A673 (cell line): ENCODE data around the gene WNT8A. TPM values are rescaled to one million over a fixed set of nuclear protein-coding genes. Genes with fewer than 3 reads are reported as not detected.
"Not testable (repeated sequence)": the region's sequence is repeated elsewhere in the genome, so short reads cannot be mapped to it uniquely, and the experiment has no call there.

Experiments used
- BruUV-seq: library from RNA; stranded (reverse); fragments of 400-500 nt; replicated peaks from 2 replicates; lab custom pipeline; 2021; lab: Mats Ljungman, UMichigan
- CTCF ChIA-PET: fragments of 300-600 bp; sonication (Branson Sonifier 250); formaldehyde crosslinking; loops from one replicate; lab custom pipeline; 2022; ENCODE audit warnings: antibody characterized with exemption; lab: Charles Lee
- POLR2A ChIA-PET: fragments of 300-600 bp; sonication (Branson Sonifier 250); formaldehyde crosslinking; loops from one replicate; lab custom pipeline; 2022; ENCODE audit warnings: antibody characterized with exemption; ENCODE audit not compliant: low non-redundant PET; lab: Charles Lee
- DNase-seq: peaks from one replicate; pipeline ENCODE4 v3.0.0-alpha.2; 2015; ENCODE audit warnings: low spot score
- H3K27ac ChIP-seq: fragments of 200-600 bp; sonication (generic); 2 replicates; pipeline ENCODE4 v1.5.1; 2016; ENCODE audit warnings: mixed run types, low read depth, mild to moderate bottlenecking, mixed read lengths, antibody characterized with exemption, low read length; ENCODE audit not compliant: poor library complexity, severe bottlenecking
- H3K27me3 ChIP-seq: fragments of 200-600 bp; sonication (generic); replicated peaks from 2 replicates; pipeline ENCODE4 v1.6.1; 2017; ENCODE audit warnings: mixed run types, low read depth, mild to moderate bottlenecking, mixed read lengths, antibody characterized with exemption, low read length; ENCODE audit not compliant: insufficient read depth, poor library complexity
- H3K36me3 ChIP-seq: fragments of 200-600 bp; sonication (generic); 2 replicates; pipeline ENCODE4 v1.6.1; 2016; ENCODE audit warnings: mixed run types, mild to moderate bottlenecking, mixed read lengths, antibody characterized with exemption, low read length; ENCODE audit not compliant: insufficient read depth, poor library complexity, severe bottlenecking
- H3K4me1 ChIP-seq: fragments of 200-600 bp; sonication (generic); 2 replicates; pipeline ENCODE4 v1.6.1; 2017; ENCODE audit warnings: mixed run types, mild to moderate bottlenecking, mixed read lengths, antibody characterized with exemption, low read length; ENCODE audit not compliant: insufficient read depth, poor library complexity, severe bottlenecking
- H3K4me3 ChIP-seq: fragments of 200-600 bp; sonication (generic); 2 replicates; pipeline ENCODE4 v1.5.1; 2016; ENCODE audit warnings: low read depth, mixed run types, mild to moderate bottlenecking, mixed read lengths, low read length; ENCODE audit not compliant: poor library complexity, severe bottlenecking
- H3K9me3 ChIP-seq: fragments of 200-600 bp; sonication (generic); 2 replicates; pipeline ENCODE4 v1.6.1; 2016; ENCODE audit warnings: mixed run types, low read depth, mild to moderate bottlenecking, mixed read lengths, antibody characterized with exemption, low read length; ENCODE audit not compliant: poor library complexity, severe bottlenecking
- EZH2 ChIP-seq: fragments of 200-600 bp; sonication (generic); IDR thresholded peaks from 2 replicates; pipeline ENCODE4 v1.6.1; 2017; ENCODE audit warnings: borderline replicate concordance, low read depth, mild to moderate bottlenecking, mixed read lengths, antibody characterized with exemption, low read length; ENCODE audit not compliant: poor library complexity, severe bottlenecking
- intact Hi-C: fragments of 100-400 bp; cut with micrococcal nuclease; formaldehyde crosslinking; loops from one replicate; pipeline ENCODE4 v1.10.0; 2022; ENCODE audit not compliant: unreplicated experiment
- total RNA-seq: library from RNA; stranded (reverse); gene quantifications from 2 replicates; pipeline ENCODE4 v1.2.3, GENCODE V29; 2021
- TF ChIP-seq, protein P1 (sequence below): fragments of 300-800, 200-600 bp; sonication (generic); conservative IDR thresholded peaks from 2 replicates; pipeline ENCODE4 v1.5.1; 2017; ENCODE audit warnings: low read depth, mild to moderate bottlenecking, antibody characterized with exemption, low read length, moderate library complexity, mixed read lengths

Gene WNT8A
- total RNA-seq, 1 experiment from 2014 or later: not detected

DNA sequence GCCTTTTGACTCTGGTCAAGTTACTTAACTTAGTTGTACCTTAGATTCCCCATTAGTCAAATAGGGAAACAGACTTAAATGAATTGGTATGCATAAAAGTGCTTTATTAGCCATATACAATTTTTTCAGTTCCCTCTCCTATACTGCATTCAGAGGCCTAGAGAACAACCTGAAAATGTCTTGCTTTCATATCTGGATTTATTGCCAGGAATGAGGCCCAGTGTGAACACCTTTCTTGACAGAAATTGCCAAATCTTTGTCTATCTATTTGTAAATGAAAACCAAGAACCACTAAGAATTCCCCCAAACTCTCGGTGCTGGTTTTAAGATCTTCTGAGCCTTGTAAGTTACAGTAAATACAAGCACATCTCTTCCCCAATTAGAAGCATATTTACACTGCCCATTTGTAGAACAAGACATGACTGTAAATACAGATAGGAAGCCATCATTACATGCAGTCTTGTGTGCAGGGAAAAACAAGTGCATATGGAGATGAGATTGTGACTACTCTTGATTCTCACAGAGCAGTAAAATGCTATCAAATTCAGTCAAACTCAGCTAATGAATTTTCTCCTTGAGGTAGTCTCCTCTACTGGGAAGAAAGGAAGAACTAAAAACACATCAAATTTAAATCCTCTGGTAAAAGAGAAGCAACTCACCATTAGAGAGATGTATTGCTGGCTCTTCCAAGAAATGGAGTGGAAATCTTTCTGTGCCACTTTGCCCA lies 45.8 kb upstream of the WNT8A start:
- ChIA-PET POLR2A (no interaction called here), CTCF (no interaction called here)
- no TSS peak for BruUV-seq
- Histone ChIP-seq H3K27ac (no peak overlapping the region), H3K36me3 (no peaks in the 10 kb centered on the region), H3K9me3 (no peaks in the 10 kb centered on the region), H3K4me1 (no peaks in the 10 kb centered on the region), H3K27me3 (no peaks in the 10 kb centered on the region), H3K4me3 (no peak overlapping the region)
- intact Hi-C loops: loop anchor here (2.0 to 10.0 kb wide), 2 partner anchors 31 to 283 kb away; partner anchors contain the start of gene HNRNPA0
- no peak for TF ChIP-seq EZH2
- TF ChIP-seq, protein P1, sequence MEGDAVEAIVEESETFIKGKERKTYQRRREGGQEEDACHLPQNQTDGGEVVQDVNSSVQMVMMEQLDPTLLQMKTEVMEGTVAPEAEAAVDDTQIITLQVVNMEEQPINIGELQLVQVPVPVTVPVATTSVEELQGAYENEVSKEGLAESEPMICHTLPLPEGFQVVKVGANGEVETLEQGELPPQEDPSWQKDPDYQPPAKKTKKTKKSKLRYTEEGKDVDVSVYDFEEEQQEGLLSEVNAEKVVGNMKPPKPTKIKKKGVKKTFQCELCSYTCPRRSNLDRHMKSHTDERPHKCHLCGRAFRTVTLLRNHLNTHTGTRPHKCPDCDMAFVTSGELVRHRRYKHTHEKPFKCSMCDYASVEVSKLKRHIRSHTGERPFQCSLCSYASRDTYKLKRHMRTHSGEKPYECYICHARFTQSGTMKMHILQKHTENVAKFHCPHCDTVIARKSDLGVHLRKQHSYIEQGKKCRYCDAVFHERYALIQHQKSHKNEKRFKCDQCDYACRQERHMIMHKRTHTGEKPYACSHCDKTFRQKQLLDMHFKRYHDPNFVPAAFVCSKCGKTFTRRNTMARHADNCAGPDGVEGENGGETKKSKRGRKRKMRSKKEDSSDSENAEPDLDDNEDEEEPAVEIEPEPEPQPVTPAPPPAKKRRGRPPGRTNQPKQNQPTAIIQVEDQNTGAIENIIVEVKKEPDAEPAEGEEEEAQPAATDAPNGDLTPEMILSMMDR: no peak
- DNase-seq: no peak

GRCh38 chr5:138038826-138039225 lies 45.0 kb upstream of the WNT8A start:
- Histone ChIP-seq H3K27ac (no peak overlapping the region), H3K4me1 (no peaks in the 10 kb centered on the region), H3K4me3 (no peak overlapping the region), H3K9me3 (no peaks in the 10 kb centered on the region), H3K27me3 (no peaks in the 10 kb centered on the region), H3K36me3 (no peaks in the 10 kb centered on the region)
- POLR2A ChIA-PET: interaction anchor here (0.6 to 0.7 kb wide), 2 partner anchors 47 to 428 kb away, joined by 3 read pairs; no protein-coding TSS in a partner anchor
- TF ChIP-seq EZH2: no peak
- TF ChIP-seq, protein P1: no peak
- no peak for DNase-seq
- CTCF ChIA-PET: interaction anchor here (0.5 kb wide), 1 partner anchor 95 kb away, joined by 5 read pairs; no protein-coding TSS in a partner anchor
- BruUV-seq: no TSS peak
- intact Hi-C loops: loop anchor here (10.0 kb wide), 1 partner anchor 284 kb away; the partner anchor contains the start of gene HNRNPA0

GRCh38 chr5:138045283-138045682 lies 38.5 kb upstream of the WNT8A start:
- intact Hi-C loops, H3K9me3 ChIP-seq, H3K27ac ChIP-seq, BruUV-seq, H3K4me1 ChIP-seq, H3K27me3 ChIP-seq, DNase-seq, POLR2A ChIA-PET, H3K36me3 ChIP-seq, H3K4me3 ChIP-seq, CTCF ChIA-PET: not testable (repeated sequence)
